Testis (tissue), 3 donors: Measurements from ENCODE around the gene SMTNL1. TPM values are rescaled to one million over a fixed set of nuclear protein-coding genes. Genes with fewer than 3 reads are reported as not detected.
A peak's percentile ranks its signal among the peaks of the same experiment; 100 is the strongest.

ENCODE experiments used
- DNase-seq: peaks from one replicate; pipeline ENCODE4 v3.0.0-alpha.2; 2019
- H3K27ac ChIP-seq, 2 donors: fragments of 200-600 bp; sonication (generic); one replicate each; pipeline ENCODE4 v1.5.1; 2019
- H3K27me3 ChIP-seq: fragments of 200-600 bp; sonication (generic); one replicate; pipeline ENCODE4 v1.5.1; 2019
- H3K36me3 ChIP-seq: fragments of 200-600 bp; sonication (generic); one replicate; pipeline ENCODE4 v1.5.1; 2017; ENCODE audit warnings: low read depth; ENCODE audit errors: missing control alignments
- H3K4me1 ChIP-seq: fragments of 200-600 bp; sonication (generic); one replicate; pipeline ENCODE4 v1.5.1; 2019
- H3K4me3 ChIP-seq, 2 donors: fragments of 200-600 bp; sonication (generic); one replicate each; pipeline ENCODE4 v1.5.1; 2017 to 2019
- H3K9me3 ChIP-seq: fragments of 200-600 bp; sonication (generic); one replicate; pipeline ENCODE4 v1.5.1; 2017
- POLR2A ChIP-seq: fragments of 450-650 bp; IDR thresholded peaks from one replicate; pipeline ENCODE4 v1.6.1; 2017; ENCODE audit warnings: antibody characterized with exemption, mild to moderate bottlenecking, moderate library complexity
- WGBS, 2 donors: methylation state at CpG; one replicate each; pipeline ENCODE4 v1.1.5; 2018; 5-methylcytosine and 5-hydroxymethylcytosine counted together
- intact Hi-C: fragments of 100-400 bp; cut with DNase I; formaldehyde crosslinking; loops from one replicate; pipeline ENCODE4 v1.15.1; 2023; ENCODE audit warnings: low total_unique reads
- polyA plus RNA-seq: library from polyadenylated mRNA; stranded (reverse); fragments of 350-450 nt; fragmentation: Illumina TruSeq; extraction: RNeasy Lipid Tissue Mini Kit (QIAGEN cat#74804); gene quantifications from one replicate; pipeline ENCODE4 v1.2.3, GENCODE V29; 2014; ENCODE audit warnings: low read depth, low replicate concordance; ENCODE audit not compliant: insufficient read depth
- total RNA-seq, 2 donors: library from RNA; depleted of rRNA; stranded (reverse); fragments of >200 nt; gene quantifications; one replicate each; pipeline ENCODE4 v1.2.3, GENCODE V29; 2016
- TF ChIP-seq, protein P1 (sequence below), 3 experiments: fragments of 450-650 bp in 2 of 3; fragments of 200-600 bp in 1 of 3; sonication (generic) in 1 of 3; IDR thresholded peaks; one replicate each; pipeline ENCODE4 v1.5.1; 2016 to 2019; ENCODE audit warnings: antibody characterized with exemption in 3 of 3, mild to moderate bottlenecking in 2 of 3, moderate library complexity in 1 of 3

SMTNL1 gene
- total and polyA plus RNA-seq, 3 donors from 2014 or later, result 0.37 to 2.0 (median 0.47) TPM

DNA sequence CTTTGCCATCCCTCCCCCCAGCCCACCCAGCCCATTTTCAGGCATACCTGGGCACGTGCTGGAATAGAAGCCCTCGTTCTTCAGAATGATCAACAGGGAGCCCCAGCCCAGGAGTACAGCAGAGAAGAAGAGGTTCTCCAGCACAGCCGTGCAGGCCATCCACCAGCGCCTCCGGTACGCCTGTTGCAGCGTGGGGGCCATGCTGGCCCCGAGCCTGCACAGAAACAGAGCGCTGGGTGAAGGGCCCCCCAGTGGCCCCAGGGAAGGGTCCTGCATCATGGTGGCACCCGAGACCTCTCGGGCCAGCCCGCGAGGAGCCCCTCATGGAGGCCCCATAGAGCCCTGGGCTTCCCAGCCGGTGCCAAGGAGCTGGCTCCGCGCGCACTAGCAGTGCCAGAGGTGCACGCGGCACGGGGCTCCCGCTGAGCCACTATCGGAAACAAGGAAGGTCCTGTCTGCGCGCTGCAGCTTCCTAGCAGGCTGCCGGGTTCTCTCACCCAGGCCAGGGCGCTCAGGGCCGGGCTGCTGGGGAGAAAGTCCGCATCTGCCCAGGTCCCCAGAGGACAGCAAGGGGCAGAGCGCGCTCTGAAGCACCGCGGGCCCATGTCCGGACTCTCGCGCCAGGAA is 23.4 kb upstream of the SMTNL1 start:
- H3K9me3 ChIP-seq, result no peaks in the 10 kb centered on the region
- peak; percentile 59 for DNase-seq
- no peak for TF ChIP-seq POLR2A
- TF ChIP-seq, protein P1, sequence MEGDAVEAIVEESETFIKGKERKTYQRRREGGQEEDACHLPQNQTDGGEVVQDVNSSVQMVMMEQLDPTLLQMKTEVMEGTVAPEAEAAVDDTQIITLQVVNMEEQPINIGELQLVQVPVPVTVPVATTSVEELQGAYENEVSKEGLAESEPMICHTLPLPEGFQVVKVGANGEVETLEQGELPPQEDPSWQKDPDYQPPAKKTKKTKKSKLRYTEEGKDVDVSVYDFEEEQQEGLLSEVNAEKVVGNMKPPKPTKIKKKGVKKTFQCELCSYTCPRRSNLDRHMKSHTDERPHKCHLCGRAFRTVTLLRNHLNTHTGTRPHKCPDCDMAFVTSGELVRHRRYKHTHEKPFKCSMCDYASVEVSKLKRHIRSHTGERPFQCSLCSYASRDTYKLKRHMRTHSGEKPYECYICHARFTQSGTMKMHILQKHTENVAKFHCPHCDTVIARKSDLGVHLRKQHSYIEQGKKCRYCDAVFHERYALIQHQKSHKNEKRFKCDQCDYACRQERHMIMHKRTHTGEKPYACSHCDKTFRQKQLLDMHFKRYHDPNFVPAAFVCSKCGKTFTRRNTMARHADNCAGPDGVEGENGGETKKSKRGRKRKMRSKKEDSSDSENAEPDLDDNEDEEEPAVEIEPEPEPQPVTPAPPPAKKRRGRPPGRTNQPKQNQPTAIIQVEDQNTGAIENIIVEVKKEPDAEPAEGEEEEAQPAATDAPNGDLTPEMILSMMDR (IDR thresholded peaks at IDR 0.05), result no peak
- WGBS, 2 donors, result 5% methylated on average over 7 to 35 of the region's 35 CpGs
- no peaks in the 10 kb centered on the region for H3K27me3 ChIP-seq
- peak overlapping the region in 1 of 2 donors; percentile 65 for H3K27ac ChIP-seq
- no peaks in the 10 kb centered on the region for H3K36me3 ChIP-seq
- H3K4me3 ChIP-seq, result peak overlapping the region; percentile 63 to 89
- intact Hi-C loops, result no loop called here
- H3K4me1 ChIP-seq, result peaks cover 6% of the 10 kb centered on the region

DNA sequence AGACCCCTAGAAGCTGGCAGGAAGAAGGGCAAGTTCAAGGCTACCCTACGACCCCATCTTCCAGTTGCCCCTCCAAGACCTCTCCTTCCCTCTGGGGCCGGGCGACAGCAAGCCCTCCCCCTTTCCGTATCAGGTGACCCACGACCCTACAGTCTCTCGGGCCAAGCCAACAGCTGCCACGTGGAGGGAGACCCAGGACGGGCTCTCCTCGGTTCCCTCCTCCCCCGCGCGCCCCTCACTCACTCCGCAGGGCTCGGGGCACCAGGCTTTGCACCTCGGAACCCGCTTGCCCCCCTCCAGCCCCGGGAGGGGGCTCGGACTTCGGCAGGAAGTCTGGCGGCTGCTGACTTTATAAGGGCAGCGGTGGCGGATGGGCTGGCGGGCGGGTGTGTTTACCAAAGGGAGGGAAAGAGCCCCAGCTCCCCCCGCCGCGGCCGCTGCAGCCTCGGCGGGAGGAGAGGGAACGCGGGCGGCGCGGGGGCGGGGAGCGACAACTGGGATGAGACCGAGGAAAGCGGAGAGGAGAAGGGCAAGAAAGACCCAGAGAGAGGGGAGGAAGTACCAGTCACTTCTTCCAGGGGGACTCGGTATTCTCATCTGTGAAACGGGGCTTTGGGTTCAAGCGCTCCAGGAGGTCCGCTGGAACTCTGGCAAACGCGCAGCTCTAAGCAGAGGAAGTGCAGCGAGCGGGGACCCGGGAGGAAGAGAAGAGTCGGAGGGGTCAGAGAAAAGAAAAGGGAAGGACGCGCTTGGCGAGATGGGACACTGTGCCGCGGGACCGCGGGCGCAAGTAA is 22.7 kb upstream of the SMTNL1 start:
- Histone ChIP-seq H3K36me3 (no peaks in the 10 kb centered on the region), H3K27ac (peak overlapping the region; percentile 36 to 65), H3K27me3 (no peaks in the 10 kb centered on the region), H3K4me1 (peaks cover 6% of the 10 kb centered on the region), H3K4me3 (peak overlapping the region; percentile 63 to 89), H3K9me3 (no peaks in the 10 kb centered on the region)
- no peak for TF ChIP-seq POLR2A
- TF ChIP-seq, protein P1 (IDR thresholded peaks at IDR 0.05), result no peak
- 0% methylated on average over 40 to 57 of the region's 57 CpGs for WGBS, 2 donors
- DNase-seq, result peak; percentile 66
- intact Hi-C loops, result no loop called here

DNA sequence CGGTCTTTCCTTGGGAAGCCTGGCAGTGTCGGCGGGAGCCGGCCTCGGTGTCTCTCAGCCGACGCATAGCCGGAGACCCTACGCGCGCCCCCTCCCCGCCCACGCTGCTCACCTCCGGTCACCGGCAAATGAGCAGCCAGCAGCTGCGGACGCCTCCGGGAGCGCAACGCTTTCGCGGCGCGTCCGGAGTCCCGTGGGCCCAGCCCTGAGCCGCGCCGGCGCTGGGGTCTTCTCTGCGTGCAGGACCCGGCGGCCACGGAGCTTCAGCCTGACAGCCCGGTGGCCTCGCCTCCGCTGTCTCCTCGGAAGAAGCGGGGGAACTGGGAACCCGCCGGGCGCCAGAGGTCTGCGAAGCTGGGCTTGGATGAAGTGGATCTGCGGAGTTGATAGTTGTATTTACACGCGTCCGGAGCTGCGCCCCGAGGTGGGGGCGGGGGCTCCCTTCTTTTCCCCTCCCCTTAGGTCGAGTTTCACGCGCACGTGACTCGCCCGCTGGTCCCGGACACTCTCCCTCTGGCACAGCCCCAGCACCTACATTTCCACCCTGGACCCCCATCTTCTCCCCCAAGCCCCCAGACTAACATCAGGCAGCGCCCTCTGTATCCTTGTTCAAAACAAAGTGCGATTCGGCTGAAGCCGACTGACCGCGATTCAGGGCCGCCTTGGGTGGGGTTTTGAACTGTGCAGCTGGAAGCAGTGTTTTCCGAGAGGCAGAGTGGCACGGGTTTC is 21.9 kb upstream of the SMTNL1 start, which contains the start of gene SLC43A1:
SLC43A1 (minus strand) TSS at position 371 of the 729 bp plus-strand sequence. CDS start 1,591 bp downstream, outside the sequence.
- H3K4me1 ChIP-seq, result peaks cover 6% of the 10 kb centered on the region
- H3K36me3 ChIP-seq, result no peaks in the 10 kb centered on the region
- TF ChIP-seq POLR2A, result no peak
- TF ChIP-seq, protein P1 (IDR thresholded peaks at IDR 0.05), result no peak
- intact Hi-C loops, result no loop called here
- peak within 1 kb of the TSS; percentile 63 to 89 for H3K4me3 ChIP-seq
- whole genome bisulfite sequencing, 2 donors, result 0 to 1% methylated on average over 33 to 52 of the region's 66 CpGs
- H3K9me3 ChIP-seq, result no peaks in the 10 kb centered on the region
- peak; percentile 57 for DNase-seq
- peak within 1 kb of the TSS; percentile 36 to 65 for H3K27ac ChIP-seq
- H3K27me3 ChIP-seq, result no peaks in the 10 kb centered on the region

DNA sequence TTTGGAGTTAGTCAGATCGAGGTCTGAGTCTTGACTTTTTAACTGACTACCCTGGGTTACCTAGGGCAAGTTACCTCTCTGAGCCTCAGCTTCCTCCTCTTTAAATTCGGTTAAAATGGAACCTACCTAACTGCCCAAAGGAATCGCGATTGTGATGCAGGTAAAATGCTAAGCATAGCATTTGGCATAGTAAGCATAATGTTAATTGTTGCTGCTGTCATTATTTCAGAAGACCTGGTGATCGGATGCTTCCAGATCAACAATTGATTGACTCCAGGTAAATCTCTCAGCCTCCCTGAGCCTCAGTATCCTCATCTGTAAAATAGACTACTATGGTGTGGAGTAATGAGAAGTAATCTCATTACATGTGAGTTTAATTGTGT is 21.3 kb upstream of the SMTNL1 start:
- H3K27me3 ChIP-seq, result no peaks in the 10 kb centered on the region
- no peak for TF ChIP-seq POLR2A
- TF ChIP-seq, protein P1 (IDR thresholded peaks at IDR 0.05), result no peak
- no peak for DNase-seq
- no peaks in the 10 kb centered on the region for H3K9me3 ChIP-seq
- peak overlapping the region in 1 of 2 donors; percentile 65 for H3K27ac ChIP-seq
- H3K4me3 ChIP-seq, result peak overlapping the region; percentile 63 to 89
- intact Hi-C loops, result no loop called here
- no peaks in the 10 kb centered on the region for H3K36me3 ChIP-seq
- WGBS, 2 donors, result 19 to 27% methylated on average over 5 of the region's 5 CpGs
- peaks cover 6% of the 10 kb centered on the region for H3K4me1 ChIP-seq
